ENCODE results near the gene SORBS2.

GRCh38 chr4:185799442-185799841, 12.6 kb downstream of the SORBS2 start:
- TF ChIP-seq CTCF (IDR thresholded peaks at IDR 0.05) (no peak), EZH2 (IDR thresholded peaks at IDR 0.05; ENCODE audit: borderline replicate concordance, insufficient read depth, low read depth, low read length, poor library complexity, severe bottlenecking) (no peak)
